HUES64 (cell line): ENCODE measurements around the gene PRKCD.
"Not testable (repeated sequence)": the region's sequence is repeated elsewhere in the genome, so short reads cannot be mapped to it uniquely, and the experiment has no call there.

ENCODE experiments used
- H3K27ac ChIP-seq: 2 replicates; pipeline ENCODE4 v1.7.0; 2013; ENCODE audit warnings: low read depth, low read length, inconsistent platforms
- H3K27me3 ChIP-seq: 2 replicates; pipeline ENCODE4 v1.6.1; 2013; ENCODE audit warnings: mild to moderate bottlenecking, low read length; ENCODE audit not compliant: insufficient read depth
- H3K36me3 ChIP-seq: 2 replicates; pipeline ENCODE4 v1.6.1; 2013; ENCODE audit warnings: mild to moderate bottlenecking, low read length; ENCODE audit not compliant: insufficient read depth
- H3K4me1 ChIP-seq: 2 replicates; pipeline ENCODE4 v1.6.1; 2013; ENCODE audit warnings: mild to moderate bottlenecking, low read length, moderate library complexity; ENCODE audit not compliant: insufficient read depth
- H3K4me3 ChIP-seq: 2 replicates; pipeline ENCODE4 v1.5.1; 2013; ENCODE audit warnings: mild to moderate bottlenecking, low read length, moderate library complexity
- H3K9ac ChIP-seq: 2 replicates; pipeline ENCODE4 v1.6.1; 2013; ENCODE audit warnings: mild to moderate bottlenecking, low read depth, low read length
- H3K9me3 ChIP-seq: 2 replicates; pipeline ENCODE4 v1.6.1; 2013; ENCODE audit warnings: low read depth, low read length; ENCODE audit not compliant: insufficient read depth
- WGBS: fragments of 150-250, 120-280 bp; methylation state at CpG from one replicate; pipeline ENCODE4 v1.1.7; 2013; ENCODE audit warnings: missing lambda C conversion rate; 5-methylcytosine and 5-hydroxymethylcytosine counted together

Gene PRKCD

DNA sequence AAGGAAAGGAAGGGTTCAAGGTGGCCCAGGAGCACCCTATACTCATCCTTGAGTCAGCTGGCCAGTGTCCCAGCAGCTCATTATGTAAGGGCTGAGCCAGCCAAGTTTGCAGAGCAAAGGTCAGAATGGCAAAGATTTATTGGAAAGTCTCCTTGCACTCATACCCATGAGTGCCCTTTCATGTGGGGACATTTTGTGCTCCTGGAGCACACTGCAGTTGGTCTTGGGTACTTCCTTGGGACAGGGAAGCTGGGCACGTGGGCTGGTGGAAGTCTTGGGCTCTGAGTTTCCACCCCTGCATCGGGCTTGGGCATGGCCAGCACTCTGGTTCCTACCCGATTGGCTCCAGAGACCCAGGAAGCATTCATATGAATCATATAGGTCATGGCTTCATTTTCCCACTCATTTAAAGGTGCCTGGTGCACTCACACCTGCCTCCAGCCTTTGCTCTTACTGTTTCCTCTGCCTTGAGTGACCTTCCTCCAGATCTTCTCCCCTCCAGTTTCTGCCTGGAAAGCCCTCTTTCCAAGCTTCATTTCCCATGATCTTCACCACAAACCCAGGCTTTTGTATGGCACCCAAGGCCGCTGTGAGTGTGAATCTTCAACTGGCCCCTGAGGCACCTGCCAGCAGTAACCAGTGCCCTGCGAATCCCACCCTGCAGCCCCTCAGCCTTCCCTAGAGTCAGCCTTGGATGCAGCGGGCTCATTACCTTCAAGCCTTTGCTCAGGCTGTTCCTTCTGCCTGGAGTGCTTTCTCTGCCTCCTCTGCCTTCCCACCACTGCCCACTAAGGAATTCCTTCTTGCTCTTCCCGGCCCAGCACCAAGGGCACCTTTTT, 10.5 kb upstream of the PRKCD start:
- Histone ChIP-seq H3K9me3 (no peaks in the 10 kb centered on the region), H3K27me3 (no peaks in the 10 kb centered on the region), H3K9ac (no peak overlapping the region), H3K4me1 (no peaks in the 10 kb centered on the region), H3K36me3 (no peaks in the 10 kb centered on the region), H3K27ac (no peak overlapping the region), H3K4me3 (no peak overlapping the region)
- WGBS = 91% methylated on average over 7 of the region's 7 CpGs

DNA sequence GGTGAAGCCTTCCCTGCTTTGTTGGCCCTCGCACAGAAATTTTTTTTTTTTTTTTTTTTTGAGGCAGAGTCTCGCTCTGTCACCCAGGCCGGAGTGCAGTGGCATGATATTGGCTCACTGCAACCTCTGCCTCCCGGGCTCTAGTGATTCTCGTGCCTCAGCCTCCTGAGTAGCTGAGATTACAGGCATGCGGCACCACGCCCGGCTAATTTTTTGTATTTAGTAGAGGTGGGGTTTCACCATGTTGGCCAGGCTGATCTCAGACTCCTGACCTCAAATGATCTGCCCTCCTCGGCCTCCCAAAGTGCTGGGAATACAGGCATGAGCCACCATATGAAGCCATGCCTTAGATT, 9.9 kb upstream of the PRKCD start:
- H3K4me3 ChIP-seq, H3K4me1 ChIP-seq, H3K9ac ChIP-seq, H3K27me3 ChIP-seq, H3K27ac ChIP-seq, H3K36me3 ChIP-seq, H3K9me3 ChIP-seq: not testable (repeated sequence)
- WGBS = 95% methylated on average over 9 of the region's 9 CpGs

DNA sequence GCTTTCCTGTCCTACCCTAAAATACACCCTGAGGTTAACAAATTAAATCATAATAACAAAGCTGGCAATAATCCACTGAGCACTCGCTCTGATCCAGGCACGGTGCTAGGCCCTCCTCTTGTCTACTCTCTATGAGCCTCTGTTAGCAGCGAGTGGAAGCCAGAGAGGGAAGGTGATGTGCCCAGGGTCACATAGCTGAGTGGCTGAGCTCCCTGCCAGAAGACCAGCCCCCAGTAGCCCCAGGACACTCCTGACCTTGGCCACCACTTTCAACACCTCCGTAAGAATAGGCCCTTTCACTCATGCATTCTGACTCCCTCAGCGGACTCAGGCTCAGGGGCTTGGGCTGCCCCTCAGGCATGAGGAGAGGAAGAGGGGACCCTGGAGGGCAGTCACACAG, 9.5 kb upstream of the PRKCD start:
- Histone ChIP-seq H3K27me3 (no peaks in the 10 kb centered on the region), H3K9me3 (no peaks in the 10 kb centered on the region), H3K9ac (no peak overlapping the region), H3K36me3 (no peaks in the 10 kb centered on the region), H3K4me3 (no peak overlapping the region), H3K27ac (no peak overlapping the region), H3K4me1 (no peaks in the 10 kb centered on the region)
- WGBS = 83% methylated on average over 5 of the region's 5 CpGs

DNA sequence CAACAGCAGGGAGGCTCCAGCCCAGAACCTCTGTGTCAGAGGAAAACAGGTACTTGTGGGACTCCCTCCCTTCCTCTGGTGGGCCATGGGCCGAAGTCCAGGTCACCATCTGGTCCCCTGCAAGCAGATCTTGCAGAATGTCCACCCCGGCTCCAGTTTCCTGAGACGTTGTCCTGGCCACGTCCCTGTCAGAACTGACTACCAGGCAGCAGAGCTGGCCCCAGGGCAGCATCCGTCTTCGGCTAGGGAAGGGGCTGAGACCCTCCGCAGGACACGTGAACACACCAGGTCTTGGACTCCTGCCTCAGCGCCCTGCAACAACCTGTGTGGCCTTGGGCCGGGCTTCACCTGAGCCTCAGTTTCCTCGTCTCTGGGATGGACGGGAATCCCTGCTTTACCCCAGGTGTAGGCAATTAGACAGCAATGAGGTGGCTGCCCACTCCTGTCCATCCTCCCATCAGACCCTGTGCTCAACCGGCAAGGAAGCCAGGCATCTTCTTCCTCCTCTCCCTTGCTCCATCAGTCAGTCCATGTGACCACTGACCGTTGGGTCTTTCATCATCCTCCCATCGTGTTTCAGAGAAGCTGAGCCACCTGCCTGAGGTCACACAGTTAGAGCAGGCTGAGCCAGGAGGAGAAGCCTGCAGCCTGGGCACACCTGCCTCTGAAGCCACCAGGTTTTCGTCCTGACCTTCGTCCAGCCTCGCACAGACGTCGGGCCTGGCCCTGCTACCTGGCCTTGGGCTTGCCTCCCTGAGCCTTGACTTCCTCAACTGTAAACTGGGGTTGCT, 8.9 kb upstream of the PRKCD start:
- Histone ChIP-seq H3K9ac (no peak overlapping the region), H3K27ac (no peak overlapping the region), H3K4me1 (0 out of 2 replicates have a peak, but pooled peaks cover 2% of the 10 kb centered on the region), H3K9me3 (no peaks in the 10 kb centered on the region), H3K4me3 (no peak overlapping the region), H3K36me3 (no peaks in the 10 kb centered on the region), H3K27me3 (no peaks in the 10 kb centered on the region)
- 92% methylated on average over 20 of the region's 20 CpGs for WGBS

DNA sequence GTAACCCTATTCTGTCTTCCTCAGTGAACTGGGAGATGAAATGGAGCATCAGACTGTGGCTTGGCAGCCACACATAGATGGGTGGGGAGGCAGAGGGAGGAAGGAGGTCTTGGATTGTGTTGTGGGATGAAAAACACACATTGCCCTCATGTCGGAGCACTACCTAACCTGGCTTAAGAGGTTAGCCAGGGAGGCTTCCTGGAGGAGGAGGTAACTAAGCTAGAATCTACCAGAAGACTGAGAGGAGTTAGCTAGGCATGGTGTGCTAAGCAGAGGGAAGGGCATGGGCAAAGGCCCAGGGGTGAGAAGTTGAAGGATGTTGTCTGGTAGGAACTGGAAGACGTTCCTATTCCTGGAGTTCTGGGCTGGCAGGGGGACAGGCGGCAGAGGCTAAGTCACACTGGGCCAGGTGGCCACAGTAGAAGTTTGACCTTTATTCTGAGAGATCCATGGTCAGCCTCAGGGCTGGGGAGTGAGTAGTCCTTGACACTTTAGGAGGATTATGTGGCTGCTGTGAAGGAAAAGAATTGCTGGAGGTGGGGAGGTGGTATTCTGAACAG, 7.7 kb upstream of the PRKCD start:
- no peaks in the 10 kb centered on the region for H3K9me3 ChIP-seq
- no peaks in the 10 kb centered on the region for H3K27me3 ChIP-seq
- H3K9ac ChIP-seq = no peak overlapping the region
- H3K27ac ChIP-seq = no peak overlapping the region
- WGBS = 89% methylated on average over 3 of the region's 3 CpGs
- H3K36me3 ChIP-seq = no peaks in the 10 kb centered on the region
- H3K4me3 ChIP-seq = no peak overlapping the region
- 0 out of 2 replicates have a peak, but pooled peaks cover 5% of the 10 kb centered on the region for H3K4me1 ChIP-seq

DNA sequence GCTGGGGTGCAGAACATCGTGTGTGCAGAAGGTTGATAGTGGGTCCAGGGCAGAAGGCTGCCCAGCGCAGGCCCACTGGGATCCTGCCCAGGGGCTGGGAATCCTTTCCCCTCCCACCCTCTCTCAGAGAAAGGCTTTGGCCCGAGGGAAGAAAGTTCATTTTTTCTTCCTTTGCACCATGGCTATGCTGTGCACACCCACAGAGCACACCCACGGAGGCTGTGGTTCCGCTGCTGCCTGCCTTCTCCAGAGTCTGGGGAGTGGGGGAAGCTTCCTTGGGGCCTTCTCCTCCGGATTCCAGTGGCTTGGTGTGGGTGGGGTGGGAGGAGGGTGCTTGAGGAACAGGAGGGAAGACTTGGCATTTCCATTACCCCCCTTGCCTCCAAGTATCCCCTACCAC, 7.0 kb upstream of the PRKCD start:
- Histone ChIP-seq H3K4me1 (0 out of 2 replicates have a peak, but pooled peaks cover 5% of the 10 kb centered on the region), H3K36me3 (no peaks in the 10 kb centered on the region), H3K27ac (no peak overlapping the region), H3K4me3 (no peak overlapping the region), H3K9ac (no peak overlapping the region), H3K9me3 (no peaks in the 10 kb centered on the region), H3K27me3 (no peaks in the 10 kb centered on the region)
- WGBS = 87% methylated on average over 5 of the region's 6 CpGs

DNA sequence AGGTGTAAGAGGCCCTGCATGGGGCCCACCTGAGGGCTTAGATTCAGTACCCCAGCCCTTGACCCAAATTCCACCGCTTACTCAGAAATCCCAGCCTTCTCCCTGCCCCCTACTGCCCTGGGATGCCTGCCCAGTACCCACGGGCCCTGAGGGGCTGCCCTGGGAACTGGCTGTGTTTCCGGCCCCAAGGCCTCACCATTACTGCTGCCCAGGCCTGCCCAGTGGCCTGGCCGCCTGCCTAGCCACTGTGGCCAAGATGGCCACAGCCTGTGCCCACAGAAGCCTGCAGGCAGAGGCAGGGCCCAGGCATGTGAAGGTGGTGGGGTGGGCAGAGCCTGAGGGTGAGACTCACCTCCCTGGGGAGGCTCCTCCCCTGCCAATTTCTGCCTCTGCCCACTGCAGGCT, 6.1 kb upstream of the PRKCD start:
- 85% methylated on average over 4 of the region's 4 CpGs for WGBS
- Histone ChIP-seq H3K27ac (no peak overlapping the region), H3K36me3 (no peaks in the 10 kb centered on the region)

DNA sequence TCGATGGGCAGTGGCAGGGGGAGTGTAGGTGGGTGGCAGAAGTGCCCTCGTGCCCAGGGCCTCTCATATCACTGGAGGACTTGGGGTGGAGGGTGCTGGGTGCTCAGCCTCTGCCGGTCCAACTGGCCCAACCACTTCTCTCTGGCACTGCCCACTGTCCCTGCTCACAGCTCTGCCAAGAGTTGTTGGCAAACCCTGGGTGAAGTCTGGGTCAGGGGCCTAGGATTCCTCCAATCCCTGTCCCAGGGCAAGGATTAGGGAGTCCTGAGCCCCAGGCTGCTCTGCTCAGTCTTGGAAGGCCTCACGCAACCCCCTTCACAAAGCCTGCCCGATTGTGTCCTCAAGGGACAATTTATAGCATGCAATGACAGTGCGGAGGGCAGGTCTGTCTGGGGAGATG, 5.2 kb upstream of the PRKCD start:
- 95% methylated on average over 6 of the region's 6 CpGs for WGBS
- Histone ChIP-seq H3K27me3 (peaks cover 6% of the 10 kb centered on the region; the same call in 1 of the 2 replicates), H3K9me3 (no peaks in the 10 kb centered on the region), H3K4me3 (no peak overlapping the region), H3K27ac (no peak overlapping the region), H3K9ac (no peak overlapping the region), H3K4me1 (peaks cover 17% of the 10 kb centered on the region; the same call in 1 of the 2 replicates), H3K36me3 (no peaks in the 10 kb centered on the region)

More for the DNA sequence above, 6.1 kb upstream of the PRKCD start:
- no peak overlapping the region for H3K4me3 ChIP-seq
- no peaks in the 10 kb centered on the region for H3K9me3 ChIP-seq
- H3K4me1 ChIP-seq = peaks cover 11% of the 10 kb centered on the region; the same call in 1 of the 2 replicates
- H3K27me3 ChIP-seq = peaks cover under 1% of the 10 kb centered on the region; the same call in 1 of the 2 replicates
- H3K9ac ChIP-seq = no peak overlapping the region

DNA sequence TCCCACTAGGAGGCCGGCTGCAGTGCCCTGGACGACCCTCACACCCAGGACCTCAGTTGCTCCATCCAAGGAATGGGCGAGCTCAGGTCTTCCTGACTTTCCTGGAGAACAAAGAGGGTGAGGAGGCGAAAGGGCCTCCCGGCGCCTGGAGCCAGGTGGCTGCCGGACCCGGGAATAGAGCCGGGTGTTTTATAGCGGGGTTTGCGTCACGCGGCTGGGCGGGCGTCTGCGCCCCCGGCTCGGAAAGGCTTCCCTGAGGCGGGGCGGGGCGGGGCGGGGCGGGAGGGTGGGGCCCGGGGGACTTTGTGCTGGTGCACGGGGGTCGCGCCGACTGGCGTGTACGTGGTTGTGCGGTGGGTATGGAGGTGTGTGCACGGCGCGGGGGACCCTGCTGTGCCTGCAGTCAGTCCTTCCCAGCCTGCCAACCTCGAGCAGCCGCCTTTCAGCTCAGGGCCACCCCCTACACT, 4.6 kb upstream of the PRKCD start:
- Histone ChIP-seq H3K4me1 (peaks cover 17% of the 10 kb centered on the region; the same call in 1 of the 2 replicates), H3K9me3 (no peaks in the 10 kb centered on the region), H3K36me3 (no peaks in the 10 kb centered on the region), H3K27me3 (peaks cover 6% of the 10 kb centered on the region; the same call in 1 of the 2 replicates), H3K9ac (no peak overlapping the region), H3K4me3 (peak overlapping the region; percentile 18; the same call in 1 of the 2 replicates), H3K27ac (no peak overlapping the region)
- 73% methylated on average over 23 of the region's 36 CpGs for WGBS

DNA sequence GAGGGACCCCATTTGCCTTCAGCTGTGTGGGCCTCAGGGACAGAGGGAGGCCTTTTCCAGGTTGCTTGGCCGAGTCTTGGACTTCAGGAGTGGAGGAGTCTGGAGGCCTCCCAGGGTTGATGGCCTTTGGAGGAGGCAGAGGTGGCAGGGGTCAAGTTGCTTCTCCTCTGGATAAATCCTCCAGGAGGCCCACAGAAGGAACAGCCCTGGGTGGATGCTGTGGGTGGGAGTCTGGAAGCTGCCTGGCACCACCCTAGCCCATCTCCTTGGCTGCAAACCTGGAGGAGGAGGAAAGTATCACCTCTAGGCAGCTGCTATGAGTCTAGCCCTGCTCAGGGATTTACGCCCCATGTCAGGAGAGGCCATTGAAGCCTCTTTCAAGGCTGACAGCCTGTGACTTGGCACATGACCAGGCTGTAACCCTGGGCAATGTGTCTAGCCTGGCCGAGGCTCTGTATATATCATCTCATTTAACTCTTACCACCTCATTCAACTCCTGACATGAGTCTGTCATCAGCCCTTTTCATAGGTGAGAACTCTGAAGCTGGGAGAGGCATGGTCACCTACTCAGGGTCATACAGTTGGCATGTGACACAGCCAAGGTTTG, 2.9 kb upstream of the PRKCD start:
- H3K27ac ChIP-seq = no peak overlapping the region
- H3K4me3 ChIP-seq = no peak overlapping the region
- H3K9ac ChIP-seq = no peak overlapping the region
- no peaks in the 10 kb centered on the region for H3K36me3 ChIP-seq
- H3K9me3 ChIP-seq = no peaks in the 10 kb centered on the region
- H3K27me3 ChIP-seq = peaks cover 9% of the 10 kb centered on the region; the same call in 1 of the 2 replicates
- H3K4me1 ChIP-seq = peaks cover 21% of the 10 kb centered on the region; the same call in 1 of the 2 replicates
- WGBS = 90% methylated on average over 3 of the region's 3 CpGs
